ENCODE results near the gene TSPEAR. TPM values are rescaled to one million over a fixed set of nuclear protein-coding genes. Genes with fewer than 3 reads are reported as not detected.

TSPEAR gene
- total and polyA plus RNA-seq, 7 donors: not detected

DNA sequence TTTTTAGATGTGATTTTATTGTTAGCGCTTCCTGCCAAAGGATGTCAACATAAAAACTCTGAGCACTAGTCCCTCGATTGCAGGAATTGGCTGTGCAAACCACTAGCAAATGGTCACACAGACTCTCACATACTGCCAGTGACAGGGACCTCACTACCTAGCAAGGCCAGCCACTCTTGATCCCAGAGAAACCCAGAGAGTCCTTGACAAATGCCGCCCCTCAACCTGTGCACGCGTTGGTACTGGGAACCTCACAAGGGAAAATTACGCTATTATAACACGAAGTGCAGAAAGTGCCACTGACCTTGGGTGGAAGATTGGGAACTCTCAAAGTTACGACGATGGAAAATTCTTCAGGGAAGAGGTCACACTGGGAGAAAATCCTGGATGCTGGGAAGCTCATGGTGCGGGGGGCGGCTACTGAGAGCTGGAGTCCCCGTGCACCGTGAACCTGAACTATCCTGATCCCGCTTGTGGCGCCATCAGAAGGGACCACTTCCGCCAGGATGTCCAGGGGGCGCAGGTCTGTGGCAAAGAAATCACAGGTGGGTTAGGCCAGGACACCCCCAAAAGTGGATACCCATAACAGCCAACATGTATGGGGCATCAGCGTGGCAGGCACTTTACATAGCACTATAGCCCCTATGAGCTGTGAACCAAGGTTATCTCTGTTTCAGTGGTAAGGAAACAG is 143.7 kb downstream of the TSPEAR start:
- Histone ChIP-seq H3K4me1 (no peaks in the 10 kb centered on the region), H3K27me3 (ENCODE audit: insufficient read depth in 3 of 3, low read length in 2 of 3) (peaks cover 0 to 33% (median 13%) of the 10 kb centered on the region in 3 donors), H3K36me3 (ENCODE audit: insufficient read depth in 1 of 2, low read depth in 1 of 2) (no peaks in the 10 kb centered on the region), H3K4me3 (no peak overlapping the region), H3K27ac (no peak overlapping the region), H3K9me3 (peaks cover 12% of the 10 kb centered on the region)
- TF ChIP-seq, protein P1, sequence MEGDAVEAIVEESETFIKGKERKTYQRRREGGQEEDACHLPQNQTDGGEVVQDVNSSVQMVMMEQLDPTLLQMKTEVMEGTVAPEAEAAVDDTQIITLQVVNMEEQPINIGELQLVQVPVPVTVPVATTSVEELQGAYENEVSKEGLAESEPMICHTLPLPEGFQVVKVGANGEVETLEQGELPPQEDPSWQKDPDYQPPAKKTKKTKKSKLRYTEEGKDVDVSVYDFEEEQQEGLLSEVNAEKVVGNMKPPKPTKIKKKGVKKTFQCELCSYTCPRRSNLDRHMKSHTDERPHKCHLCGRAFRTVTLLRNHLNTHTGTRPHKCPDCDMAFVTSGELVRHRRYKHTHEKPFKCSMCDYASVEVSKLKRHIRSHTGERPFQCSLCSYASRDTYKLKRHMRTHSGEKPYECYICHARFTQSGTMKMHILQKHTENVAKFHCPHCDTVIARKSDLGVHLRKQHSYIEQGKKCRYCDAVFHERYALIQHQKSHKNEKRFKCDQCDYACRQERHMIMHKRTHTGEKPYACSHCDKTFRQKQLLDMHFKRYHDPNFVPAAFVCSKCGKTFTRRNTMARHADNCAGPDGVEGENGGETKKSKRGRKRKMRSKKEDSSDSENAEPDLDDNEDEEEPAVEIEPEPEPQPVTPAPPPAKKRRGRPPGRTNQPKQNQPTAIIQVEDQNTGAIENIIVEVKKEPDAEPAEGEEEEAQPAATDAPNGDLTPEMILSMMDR (IDR thresholded peaks at IDR 0.05): no peak
- no peak for ATAC-seq
- WGBS, 3 donors: 83 to 92% (median 86%) methylated on average over 18 of the region's 18 CpGs
- DNase-seq: no peak
- intact Hi-C loops (cut with DNase I): no loop called here

DNA sequence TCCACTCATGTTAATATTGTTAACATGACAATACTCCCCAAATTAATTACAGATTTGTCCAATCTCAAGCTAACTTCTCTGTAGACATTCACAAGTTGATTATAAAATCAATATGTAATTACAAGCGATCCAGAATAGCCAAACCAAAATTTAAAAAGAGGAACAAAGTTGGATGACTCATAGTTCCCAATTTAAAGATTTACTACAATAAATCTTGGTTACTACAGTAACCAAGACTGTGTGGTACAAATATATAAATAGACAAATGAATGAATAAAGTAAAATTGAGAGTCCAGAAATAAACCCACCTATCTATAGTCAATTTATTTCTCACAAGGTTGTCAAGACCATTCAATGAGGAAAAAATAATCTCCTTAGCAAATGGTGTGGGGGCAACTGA is 145.0 kb downstream of the TSPEAR start:
- Histone ChIP-seq H3K27me3 (ENCODE audit: insufficient read depth in 3 of 3, low read length in 2 of 3) (peaks cover 0 to 30% (median 4%) of the 10 kb centered on the region in 3 donors), H3K36me3 (ENCODE audit: insufficient read depth in 1 of 2, low read depth in 1 of 2) (no peaks in the 10 kb centered on the region), H3K4me1 (no peaks in the 10 kb centered on the region), H3K27ac (no peak overlapping the region), H3K4me3 (no peak overlapping the region), H3K9me3 (peaks cover 15% of the 10 kb centered on the region)
- WGBS, 3 donors: 74 to 79% (median 76%) methylated on average over 1 of the region's 1 CpG
- DNase-seq (no peak), ATAC-seq (no peak)
- intact Hi-C loops (cut with DNase I): no loop called here
- TF ChIP-seq, protein P1 (IDR thresholded peaks at IDR 0.05): no peak

DNA sequence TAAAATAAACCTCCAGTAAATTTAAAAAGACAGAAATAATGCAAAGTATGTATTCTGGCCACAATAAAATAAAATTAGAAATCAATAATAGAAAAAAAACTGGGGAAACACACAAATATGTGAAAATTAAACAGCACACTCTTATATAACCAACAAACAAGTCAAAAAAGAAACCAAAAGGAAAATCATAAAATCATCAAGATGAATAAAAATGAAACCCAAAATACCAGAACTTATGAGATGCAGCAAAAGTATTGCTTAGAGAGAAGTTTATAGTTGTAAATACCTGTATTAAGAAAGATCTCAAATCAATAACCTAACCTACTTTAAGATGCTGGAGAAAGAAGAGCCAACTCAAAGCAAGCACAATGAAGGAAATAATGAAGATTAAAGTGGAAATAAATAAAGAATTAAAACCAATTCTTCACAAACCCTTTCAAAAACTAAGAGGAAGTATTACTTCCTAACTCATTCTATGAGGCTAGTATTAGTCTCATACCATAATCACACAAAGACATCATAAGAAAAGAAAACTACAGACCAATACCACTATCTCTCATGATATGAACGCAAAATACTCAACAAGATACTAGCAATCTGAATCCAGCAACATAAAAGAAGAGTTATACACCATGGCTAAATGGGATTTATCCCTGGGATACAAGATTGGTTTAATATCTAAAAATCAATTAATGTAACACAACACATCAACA is 146.3 kb downstream of the TSPEAR start:
- Histone ChIP-seq H3K9me3 (peaks cover 10% of the 10 kb centered on the region), H3K4me1 (no peaks in the 10 kb centered on the region), H3K36me3 (ENCODE audit: insufficient read depth in 1 of 2, low read depth in 1 of 2) (no peaks in the 10 kb centered on the region), H3K27ac (no peak overlapping the region), H3K4me3 (no peak overlapping the region), H3K27me3 (ENCODE audit: insufficient read depth in 3 of 3, low read length in 2 of 3) (peaks cover 0 to 30% (median 4%) of the 10 kb centered on the region in 3 donors)
- intact Hi-C loops (cut with DNase I): no loop called here
- 0 to 46% (median 44%) methylated on average over 1 of the region's 1 CpG for WGBS, 3 donors
- TF ChIP-seq, protein P1 (IDR thresholded peaks at IDR 0.05): no peak
- ATAC-seq (no peak), DNase-seq (no peak)

DNA sequence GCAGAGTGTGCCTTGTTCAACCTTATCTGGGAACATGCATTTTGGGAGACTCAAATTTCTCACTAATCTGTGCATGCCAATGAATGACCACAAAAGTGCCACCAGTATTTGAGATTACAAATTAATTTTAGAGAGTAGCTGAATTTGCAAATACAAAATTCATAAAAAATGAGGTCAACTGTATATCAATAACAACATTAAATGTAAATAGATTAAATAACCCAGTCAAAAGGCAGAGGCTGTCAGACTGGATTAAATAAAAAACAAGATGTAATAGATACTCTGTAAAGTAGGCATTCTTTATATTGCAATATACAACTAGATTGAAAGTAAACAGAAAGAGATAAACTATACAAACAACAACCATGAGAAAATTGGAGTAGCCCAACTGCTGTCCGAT is 147.3 kb downstream of the TSPEAR start:
- Histone ChIP-seq H3K9me3 (peaks cover 10% of the 10 kb centered on the region), H3K4me1 (no peaks in the 10 kb centered on the region), H3K27ac (no peak overlapping the region), H3K4me3 (no peak overlapping the region), H3K27me3 (ENCODE audit: insufficient read depth in 3 of 3, low read length in 2 of 3) (peaks cover 0 to 27% (median 0%) of the 10 kb centered on the region in 3 donors), H3K36me3 (ENCODE audit: insufficient read depth in 1 of 2, low read depth in 1 of 2) (no peaks in the 10 kb centered on the region)
- intact Hi-C loops (cut with DNase I): no loop called here
- ATAC-seq (no peak), DNase-seq (no peak)
- 88 to 98% (median 94%) methylated on average over 1 of the region's 1 CpG for WGBS, 3 donors
- TF ChIP-seq, protein P1 (IDR thresholded peaks at IDR 0.05): no peak

All from psoas muscle (tissue), 8 donors.